Neural cell (in vitro differentiated cells): ENCODE measurements around the gene KCTD10.
"Not testable (repeated sequence)": the region's sequence is repeated elsewhere in the genome, so short reads cannot be mapped to it uniquely, and the experiment has no call there.

Experiments used
- POLR2AphosphoS5 ChIP-seq: IDR thresholded peaks from 2 replicates; pipeline ENCODE4 v1.6.1; 2012
- SMC3 ChIP-seq: fragments of 450-650 bp; conservative IDR thresholded peaks from 2 replicates; pipeline ENCODE4 v1.6.1; 2014; ENCODE audit warnings: antibody characterized with exemption, mild to moderate bottlenecking, moderate library complexity; ENCODE audit not compliant: poor library complexity
- TAF1 ChIP-seq: IDR thresholded peaks from 2 replicates; pipeline ENCODE4 v1.6.1; 2012; ENCODE audit warnings: low read depth
- TF ChIP-seq, protein P1 (sequence below): fragments of 450-650 bp; IDR thresholded peaks from 2 replicates; pipeline ENCODE4 v1.5.1; 2014; ENCODE audit warnings: antibody characterized with exemption, mild to moderate bottlenecking, moderate library complexity; ENCODE audit not compliant: poor library complexity, severe bottlenecking
- TF ChIP-seq, protein P2 (sequence below): IDR thresholded peaks from 2 replicates; pipeline ENCODE4 v1.6.1; 2012; ENCODE audit warnings: borderline replicate concordance

DNA sequence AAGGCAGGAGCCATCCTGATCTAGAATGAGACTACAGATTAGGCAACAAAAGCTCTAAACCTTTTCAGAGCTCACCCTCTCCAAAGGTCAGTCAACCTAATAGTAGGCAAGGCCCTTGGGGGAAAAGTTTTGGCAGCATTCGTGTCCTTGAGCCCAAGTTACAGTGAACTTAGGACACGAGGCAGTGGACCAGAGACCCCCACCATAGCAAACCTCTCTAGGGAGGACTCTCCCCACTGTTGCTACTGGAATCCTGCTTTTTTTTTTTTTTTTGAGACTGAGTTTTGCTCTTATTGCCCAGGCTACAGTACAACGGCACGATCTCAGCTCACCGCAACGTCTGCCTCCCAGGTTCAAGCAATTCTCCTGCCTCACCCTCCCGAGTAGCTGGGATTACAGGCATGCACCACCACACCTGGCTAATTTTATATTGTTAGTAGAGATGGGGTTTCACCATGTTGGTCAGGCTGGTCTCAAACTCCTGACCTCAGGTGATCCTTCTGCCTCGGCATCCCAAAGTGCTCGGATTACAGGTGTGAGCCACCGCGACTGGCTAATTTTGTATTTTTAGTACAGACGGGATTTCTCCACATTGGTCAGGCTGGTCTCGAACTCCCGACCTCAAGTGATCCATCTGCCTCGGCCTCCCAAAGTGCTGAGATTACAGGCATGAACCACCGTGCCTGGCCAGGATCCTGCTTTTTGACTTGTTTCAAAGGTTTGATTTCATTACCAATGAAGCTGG lies 3.4 kb downstream of the KCTD10 start:
- TF ChIP-seq POLR2AphosphoS5, SMC3, TAF1: not testable (repeated sequence)
- TF ChIP-seq, protein P1, sequence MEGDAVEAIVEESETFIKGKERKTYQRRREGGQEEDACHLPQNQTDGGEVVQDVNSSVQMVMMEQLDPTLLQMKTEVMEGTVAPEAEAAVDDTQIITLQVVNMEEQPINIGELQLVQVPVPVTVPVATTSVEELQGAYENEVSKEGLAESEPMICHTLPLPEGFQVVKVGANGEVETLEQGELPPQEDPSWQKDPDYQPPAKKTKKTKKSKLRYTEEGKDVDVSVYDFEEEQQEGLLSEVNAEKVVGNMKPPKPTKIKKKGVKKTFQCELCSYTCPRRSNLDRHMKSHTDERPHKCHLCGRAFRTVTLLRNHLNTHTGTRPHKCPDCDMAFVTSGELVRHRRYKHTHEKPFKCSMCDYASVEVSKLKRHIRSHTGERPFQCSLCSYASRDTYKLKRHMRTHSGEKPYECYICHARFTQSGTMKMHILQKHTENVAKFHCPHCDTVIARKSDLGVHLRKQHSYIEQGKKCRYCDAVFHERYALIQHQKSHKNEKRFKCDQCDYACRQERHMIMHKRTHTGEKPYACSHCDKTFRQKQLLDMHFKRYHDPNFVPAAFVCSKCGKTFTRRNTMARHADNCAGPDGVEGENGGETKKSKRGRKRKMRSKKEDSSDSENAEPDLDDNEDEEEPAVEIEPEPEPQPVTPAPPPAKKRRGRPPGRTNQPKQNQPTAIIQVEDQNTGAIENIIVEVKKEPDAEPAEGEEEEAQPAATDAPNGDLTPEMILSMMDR, result not testable (repeated sequence)
- TF ChIP-seq, protein P2, sequence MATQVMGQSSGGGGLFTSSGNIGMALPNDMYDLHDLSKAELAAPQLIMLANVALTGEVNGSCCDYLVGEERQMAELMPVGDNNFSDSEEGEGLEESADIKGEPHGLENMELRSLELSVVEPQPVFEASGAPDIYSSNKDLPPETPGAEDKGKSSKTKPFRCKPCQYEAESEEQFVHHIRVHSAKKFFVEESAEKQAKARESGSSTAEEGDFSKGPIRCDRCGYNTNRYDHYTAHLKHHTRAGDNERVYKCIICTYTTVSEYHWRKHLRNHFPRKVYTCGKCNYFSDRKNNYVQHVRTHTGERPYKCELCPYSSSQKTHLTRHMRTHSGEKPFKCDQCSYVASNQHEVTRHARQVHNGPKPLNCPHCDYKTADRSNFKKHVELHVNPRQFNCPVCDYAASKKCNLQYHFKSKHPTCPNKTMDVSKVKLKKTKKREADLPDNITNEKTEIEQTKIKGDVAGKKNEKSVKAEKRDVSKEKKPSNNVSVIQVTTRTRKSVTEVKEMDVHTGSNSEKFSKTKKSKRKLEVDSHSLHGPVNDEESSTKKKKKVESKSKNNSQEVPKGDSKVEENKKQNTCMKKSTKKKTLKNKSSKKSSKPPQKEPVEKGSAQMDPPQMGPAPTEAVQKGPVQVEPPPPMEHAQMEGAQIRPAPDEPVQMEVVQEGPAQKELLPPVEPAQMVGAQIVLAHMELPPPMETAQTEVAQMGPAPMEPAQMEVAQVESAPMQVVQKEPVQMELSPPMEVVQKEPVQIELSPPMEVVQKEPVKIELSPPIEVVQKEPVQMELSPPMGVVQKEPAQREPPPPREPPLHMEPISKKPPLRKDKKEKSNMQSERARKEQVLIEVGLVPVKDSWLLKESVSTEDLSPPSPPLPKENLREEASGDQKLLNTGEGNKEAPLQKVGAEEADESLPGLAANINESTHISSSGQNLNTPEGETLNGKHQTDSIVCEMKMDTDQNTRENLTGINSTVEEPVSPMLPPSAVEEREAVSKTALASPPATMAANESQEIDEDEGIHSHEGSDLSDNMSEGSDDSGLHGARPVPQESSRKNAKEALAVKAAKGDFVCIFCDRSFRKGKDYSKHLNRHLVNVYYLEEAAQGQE, result not testable (repeated sequence)
